ENCODE data around the gene DNAH8. TPM values are rescaled to one million over a fixed set of nuclear protein-coding genes. Genes with fewer than 3 reads are reported as not detected.

DNAH8 gene
- polyA plus RNA-seq, 3 donors: not detected

DNA sequence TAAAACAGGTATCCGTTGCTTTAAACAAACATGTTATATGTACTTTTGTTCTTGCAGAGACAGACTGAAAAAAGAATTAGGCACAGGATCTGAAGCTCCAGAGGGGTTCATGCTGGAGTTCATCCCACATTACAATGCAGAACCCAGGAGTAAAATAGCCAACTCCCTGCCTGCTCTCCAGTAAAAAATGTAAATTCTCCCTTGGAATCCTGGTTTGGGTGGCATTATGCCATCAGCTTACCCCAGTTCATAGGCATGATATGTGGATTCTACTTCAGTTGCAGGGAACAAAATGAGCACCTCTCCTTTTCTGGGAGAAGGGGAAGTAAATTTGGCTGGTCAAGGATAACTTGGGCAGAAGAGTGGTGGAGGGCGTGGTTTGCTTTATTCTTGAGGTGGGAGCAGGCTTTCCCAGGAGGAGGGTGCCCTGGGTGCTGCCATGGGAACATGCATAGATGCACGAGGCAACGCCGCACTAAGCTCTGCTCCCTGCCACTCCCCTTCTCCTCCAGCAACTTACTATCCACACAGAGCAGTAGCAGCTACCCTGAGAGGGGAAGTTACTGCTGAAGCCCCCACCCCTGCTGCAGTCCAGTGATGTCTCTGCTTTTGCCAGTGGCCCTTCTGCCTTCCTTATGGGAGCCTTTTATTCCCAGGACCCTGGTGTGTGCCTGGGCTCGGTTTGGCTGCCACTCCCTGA, 261.8 kb downstream of the DNAH8 start:
- TF ChIP-seq, protein P1, sequence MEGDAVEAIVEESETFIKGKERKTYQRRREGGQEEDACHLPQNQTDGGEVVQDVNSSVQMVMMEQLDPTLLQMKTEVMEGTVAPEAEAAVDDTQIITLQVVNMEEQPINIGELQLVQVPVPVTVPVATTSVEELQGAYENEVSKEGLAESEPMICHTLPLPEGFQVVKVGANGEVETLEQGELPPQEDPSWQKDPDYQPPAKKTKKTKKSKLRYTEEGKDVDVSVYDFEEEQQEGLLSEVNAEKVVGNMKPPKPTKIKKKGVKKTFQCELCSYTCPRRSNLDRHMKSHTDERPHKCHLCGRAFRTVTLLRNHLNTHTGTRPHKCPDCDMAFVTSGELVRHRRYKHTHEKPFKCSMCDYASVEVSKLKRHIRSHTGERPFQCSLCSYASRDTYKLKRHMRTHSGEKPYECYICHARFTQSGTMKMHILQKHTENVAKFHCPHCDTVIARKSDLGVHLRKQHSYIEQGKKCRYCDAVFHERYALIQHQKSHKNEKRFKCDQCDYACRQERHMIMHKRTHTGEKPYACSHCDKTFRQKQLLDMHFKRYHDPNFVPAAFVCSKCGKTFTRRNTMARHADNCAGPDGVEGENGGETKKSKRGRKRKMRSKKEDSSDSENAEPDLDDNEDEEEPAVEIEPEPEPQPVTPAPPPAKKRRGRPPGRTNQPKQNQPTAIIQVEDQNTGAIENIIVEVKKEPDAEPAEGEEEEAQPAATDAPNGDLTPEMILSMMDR (IDR thresholded peaks at IDR 0.05): no peak
- Histone ChIP-seq H3K36me3 (replicated peaks in 1 of 2; ENCODE audit: control insufficient read depth in 1 of 2, insufficient read depth in 2 of 2, low read length in 2 of 2) (no peaks in the 10 kb centered on the region), H3K9me3 (replicated peaks in 1 of 2; ENCODE audit: control insufficient read depth in 1 of 2, insufficient read depth in 1 of 2, low read length in 2 of 2) (no peaks in the 10 kb centered on the region), H3K27ac (ENCODE audit: low read depth in 1 of 2, low read length in 2 of 2) (no peak overlapping the region), H3K9ac (ENCODE audit: insufficient read depth, low read length, poor library complexity, severe bottlenecking) (no peak overlapping the region), H3K79me2 (ENCODE audit: insufficient read depth, low read length) (no peaks in the 10 kb centered on the region), H4K20me1 (ENCODE audit: insufficient read depth, low read length) (no peaks in the 10 kb centered on the region), H3K4me2 (replicated peaks; ENCODE audit: extremely low read depth, low read length, poor library complexity, severe bottlenecking) (no peak overlapping the region), H2AFZ (ENCODE audit: insufficient read depth, low read depth, low read length, poor library complexity, severe bottlenecking) (no peak overlapping the region), H3K27me3 (ENCODE audit: control insufficient read depth in 2 of 2, insufficient read depth in 2 of 2, low read length in 2 of 2) (peaks cover 2 to 17% of the 10 kb centered on the region in 2 donors), H3K4me3 (replicated peaks in 1 of 3; ENCODE audit: low read depth in 2 of 3, low read length in 3 of 3) (no peak overlapping the region), H3K4me1 (ENCODE audit: control insufficient read depth in 1 of 2, insufficient read depth in 2 of 2, low read length in 2 of 2) (no peaks in the 10 kb centered on the region)
- Mint-ChIP-seq H3K27me3 (ENCODE audit: low read depth in 3 of 3) (peaks cover 5 to 28% (median 19%) of the 10 kb centered on the region in 3 donors), H3K4me3 (no peak overlapping the region), H3K4me1 (no peaks in the 10 kb centered on the region), H3K9me3 (no peaks in the 10 kb centered on the region), H3K36me3 (no peaks in the 10 kb centered on the region), H3K27ac (no peak overlapping the region)
- intact Hi-C loops (cut with micrococcal nuclease): no loop called here
- no peak for DNase-seq
- 43% methylated on average over 1 of the region's 6 CpGs for WGBS (ENCODE audit: insufficient coverage)

- WGBS (ENCODE audit: insufficient coverage): no CpG with 5 or more reads among the region's 3 CpGs
- Mint-ChIP-seq H3K27ac (no peak overlapping the region), H3K4me1 (no peaks in the 10 kb centered on the region), H3K9me3 (no peaks in the 10 kb centered on the region), H3K36me3 (no peaks in the 10 kb centered on the region), H3K4me3 (no peak overlapping the region), H3K27me3 (ENCODE audit: low read depth in 3 of 3) (peaks cover 5 to 28% (median 22%) of the 10 kb centered on the region in 3 donors)
- Histone ChIP-seq H3K4me1 (ENCODE audit: control insufficient read depth in 1 of 2, insufficient read depth in 2 of 2, low read length in 2 of 2) (no peaks in the 10 kb centered on the region), H3K79me2 (ENCODE audit: insufficient read depth, low read length) (no peaks in the 10 kb centered on the region), H3K36me3 (replicated peaks in 1 of 2; ENCODE audit: control insufficient read depth in 1 of 2, insufficient read depth in 2 of 2, low read length in 2 of 2) (no peaks in the 10 kb centered on the region), H4K20me1 (ENCODE audit: insufficient read depth, low read length) (no peaks in the 10 kb centered on the region), H3K4me2 (replicated peaks; ENCODE audit: extremely low read depth, low read length, poor library complexity, severe bottlenecking) (no peak overlapping the region), H3K4me3 (replicated peaks in 1 of 3; ENCODE audit: low read depth in 2 of 3, low read length in 3 of 3) (no peak overlapping the region), H3K27me3 (ENCODE audit: control insufficient read depth in 2 of 2, insufficient read depth in 2 of 2, low read length in 2 of 2) (peaks cover 5 to 21% of the 10 kb centered on the region in 2 donors), H3K9ac (ENCODE audit: insufficient read depth, low read length, poor library complexity, severe bottlenecking) (no peak overlapping the region), H3K9me3 (replicated peaks in 1 of 2; ENCODE audit: control insufficient read depth in 1 of 2, insufficient read depth in 1 of 2, low read length in 2 of 2) (no peaks in the 10 kb centered on the region), H2AFZ (ENCODE audit: insufficient read depth, low read depth, low read length, poor library complexity, severe bottlenecking) (no peak overlapping the region), H3K27ac (ENCODE audit: low read depth in 1 of 2, low read length in 2 of 2) (no peak overlapping the region)
- DNase-seq: no peak
- intact Hi-C loops (cut with micrococcal nuclease): no loop called here
- TF ChIP-seq, protein P1 (IDR thresholded peaks at IDR 0.05): no peak
These were observed 263.1 kb downstream of the DNAH8 start for GRCh38 chr6:38978139-38978704.

All from CD14-positive monocyte (primary cell).